ENCODE data around the gene GYPC.
"Not testable (repeated sequence)": the region's sequence is repeated elsewhere in the genome, so short reads cannot be mapped to it uniquely, and the experiment has no call there.

The GYPC gene

GRCh38 chr2:126715576-126716406 is 59.8 kb downstream of the GYPC start:
- Histone ChIP-seq H3K4me3 (ENCODE audit: low read length in 2 of 2) (no peak overlapping the region), H3K4me1 (ENCODE audit: control insufficient read depth in 2 of 2, insufficient read depth in 2 of 2, low read length in 2 of 2) (no peaks in the 10 kb centered on the region), H3K27ac (ENCODE audit: low read depth in 2 of 2, low read length in 2 of 2) (no peak overlapping the region), H3K36me3 (ENCODE audit: control insufficient read depth in 2 of 2, insufficient read depth in 2 of 2, low read length in 2 of 2) (no peaks in the 10 kb centered on the region), H3K9me3 (ENCODE audit: control insufficient read depth in 2 of 2, low read length in 2 of 2) (no peaks in the 10 kb centered on the region), H3K9ac (ENCODE audit: low read depth in 1 of 2, low read length in 2 of 2) (no peak overlapping the region), H3K27me3 (ENCODE audit: control insufficient read depth in 2 of 2, insufficient read depth in 2 of 2, low read length in 2 of 2) (no peaks in the 10 kb centered on the region)

DNA sequence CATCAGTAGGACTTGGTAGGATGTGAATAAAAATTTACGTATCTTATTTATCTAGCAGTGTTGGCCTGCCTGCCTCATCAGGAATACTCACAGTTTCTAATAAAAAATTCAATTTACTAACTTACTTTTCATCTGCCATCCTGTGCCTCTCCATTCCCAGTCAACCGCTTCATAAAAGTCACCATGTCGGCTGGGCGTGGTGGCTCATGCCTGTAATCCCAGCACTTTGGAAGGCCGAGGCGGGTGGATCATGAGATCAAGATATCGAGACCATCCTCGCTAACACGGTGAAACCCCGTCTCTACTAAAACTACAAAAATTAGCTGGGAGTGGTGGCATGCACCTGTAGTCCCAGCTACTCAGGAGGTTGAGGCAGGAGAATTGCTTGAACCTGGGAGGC is 61.3 kb downstream of the GYPC start:
- H3K36me3 ChIP-seq (ENCODE audit: control insufficient read depth in 2 of 2, insufficient read depth in 2 of 2, low read length in 2 of 2); H3K27ac ChIP-seq (ENCODE audit: low read depth in 2 of 2, low read length in 2 of 2); H3K9ac ChIP-seq (ENCODE audit: low read depth in 1 of 2, low read length in 2 of 2); H3K4me1 ChIP-seq (ENCODE audit: control insufficient read depth in 2 of 2, insufficient read depth in 2 of 2, low read length in 2 of 2); H3K27me3 ChIP-seq (ENCODE audit: control insufficient read depth in 2 of 2, insufficient read depth in 2 of 2, low read length in 2 of 2); H3K4me3 ChIP-seq (ENCODE audit: low read length in 2 of 2); H3K9me3 ChIP-seq (ENCODE audit: control insufficient read depth in 2 of 2, low read length in 2 of 2): not testable (repeated sequence)

- no peaks in the 10 kb centered on the region for H3K9me3 ChIP-seq (ENCODE audit: control insufficient read depth in 2 of 2, low read length in 2 of 2)
- H3K27ac ChIP-seq (ENCODE audit: low read depth in 2 of 2, low read length in 2 of 2) = no peak overlapping the region
- H3K4me1 ChIP-seq (ENCODE audit: control insufficient read depth in 2 of 2, insufficient read depth in 2 of 2, low read length in 2 of 2) = no peaks in the 10 kb centered on the region
- no peak overlapping the region for H3K9ac ChIP-seq (ENCODE audit: low read depth in 1 of 2, low read length in 2 of 2)
- no peak overlapping the region for H3K4me3 ChIP-seq (ENCODE audit: low read length in 2 of 2)
- no peaks in the 10 kb centered on the region for H3K27me3 ChIP-seq (ENCODE audit: control insufficient read depth in 2 of 2, insufficient read depth in 2 of 2, low read length in 2 of 2)
- no peaks in the 10 kb centered on the region for H3K36me3 ChIP-seq (ENCODE audit: control insufficient read depth in 2 of 2, insufficient read depth in 2 of 2, low read length in 2 of 2)
Measured at GRCh38 chr2:126717928-126718327, 62.0 kb downstream of the GYPC start.

DNA sequence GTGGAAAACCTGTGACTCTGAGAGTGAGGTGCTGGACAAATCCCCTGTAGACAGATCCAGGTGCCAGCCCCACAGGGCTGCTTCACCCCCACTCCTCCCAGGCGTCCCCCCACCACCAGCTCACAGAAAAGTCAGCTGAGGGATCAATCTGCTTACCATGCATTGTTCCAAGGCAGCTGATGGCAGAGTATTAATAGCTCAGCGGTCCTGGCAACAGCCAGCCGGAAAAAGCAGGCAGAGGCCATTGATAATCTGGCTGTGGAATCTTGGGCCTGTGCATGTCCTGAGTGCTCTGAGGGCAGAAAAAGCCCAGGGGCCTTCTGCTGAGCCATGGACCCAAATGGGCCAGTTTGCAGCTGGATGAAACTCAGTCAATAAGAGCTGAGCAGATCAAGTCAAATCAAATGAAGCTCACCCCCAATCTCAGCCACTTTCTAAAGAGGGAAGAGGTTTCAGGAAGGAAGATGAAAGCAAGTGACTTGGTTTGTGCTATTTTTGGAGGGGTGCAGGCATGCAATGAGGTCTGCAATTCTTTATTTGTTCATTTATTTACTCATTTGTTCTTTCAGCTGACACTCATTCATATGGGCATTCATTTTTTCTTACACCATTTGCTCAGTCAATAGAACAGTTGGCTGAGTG is 63.4 kb downstream of the GYPC start:
- Histone ChIP-seq H3K27ac (ENCODE audit: low read depth in 2 of 2, low read length in 2 of 2) (peak overlapping the region in 1 of 2 donors; percentile 9), H3K4me3 (ENCODE audit: low read length in 2 of 2) (no peak overlapping the region), H3K9ac (ENCODE audit: low read depth in 1 of 2, low read length in 2 of 2) (no peak overlapping the region), H3K9me3 (ENCODE audit: control insufficient read depth in 2 of 2, low read length in 2 of 2) (no peaks in the 10 kb centered on the region), H3K4me1 (ENCODE audit: control insufficient read depth in 2 of 2, insufficient read depth in 2 of 2, low read length in 2 of 2) (no peaks in the 10 kb centered on the region), H3K36me3 (ENCODE audit: control insufficient read depth in 2 of 2, insufficient read depth in 2 of 2, low read length in 2 of 2) (no peaks in the 10 kb centered on the region), H3K27me3 (ENCODE audit: control insufficient read depth in 2 of 2, insufficient read depth in 2 of 2, low read length in 2 of 2) (no peaks in the 10 kb centered on the region)

GRCh38 chr2:126719833-126720351 is 63.9 kb downstream of the GYPC start:
- H3K27ac ChIP-seq (ENCODE audit: low read depth in 2 of 2, low read length in 2 of 2) = no peak overlapping the region
- H3K27me3 ChIP-seq (ENCODE audit: control insufficient read depth in 2 of 2, insufficient read depth in 2 of 2, low read length in 2 of 2) = no peaks in the 10 kb centered on the region
- no peaks in the 10 kb centered on the region for H3K4me1 ChIP-seq (ENCODE audit: control insufficient read depth in 2 of 2, insufficient read depth in 2 of 2, low read length in 2 of 2)
- no peak overlapping the region for H3K9ac ChIP-seq (ENCODE audit: low read depth in 1 of 2, low read length in 2 of 2)
- H3K9me3 ChIP-seq (ENCODE audit: control insufficient read depth in 2 of 2, low read length in 2 of 2) = no peaks in the 10 kb centered on the region
- H3K36me3 ChIP-seq (ENCODE audit: control insufficient read depth in 2 of 2, insufficient read depth in 2 of 2, low read length in 2 of 2) = no peaks in the 10 kb centered on the region
- H3K4me3 ChIP-seq (ENCODE audit: low read length in 2 of 2) = no peak overlapping the region

DNA sequence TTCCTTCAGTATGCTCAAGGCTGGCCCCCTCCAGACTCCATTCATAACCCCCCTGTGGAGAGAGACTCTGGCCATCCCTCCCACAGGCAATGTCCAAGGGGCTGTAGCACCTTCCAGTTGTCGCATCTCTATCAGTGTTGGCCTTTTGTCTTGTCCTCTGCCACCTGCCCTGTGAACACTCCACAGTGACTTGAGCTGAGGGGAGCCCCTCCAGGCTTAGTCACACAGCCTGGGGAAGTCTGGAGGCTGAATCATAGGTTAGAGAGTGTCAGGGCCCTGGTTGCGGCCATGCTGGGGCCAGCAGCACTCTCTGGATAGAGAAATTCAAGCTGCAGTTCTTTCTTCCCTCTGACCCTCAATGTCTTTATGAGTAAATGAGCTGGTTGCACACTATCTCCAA is 64.7 kb downstream of the GYPC start:
- no peaks in the 10 kb centered on the region for H3K27me3 ChIP-seq (ENCODE audit: control insufficient read depth in 2 of 2, insufficient read depth in 2 of 2, low read length in 2 of 2)
- no peaks in the 10 kb centered on the region for H3K36me3 ChIP-seq (ENCODE audit: control insufficient read depth in 2 of 2, insufficient read depth in 2 of 2, low read length in 2 of 2)
- H3K4me3 ChIP-seq (ENCODE audit: low read length in 2 of 2) = no peak overlapping the region
- no peak overlapping the region for H3K9ac ChIP-seq (ENCODE audit: low read depth in 1 of 2, low read length in 2 of 2)
- no peaks in the 10 kb centered on the region for H3K9me3 ChIP-seq (ENCODE audit: control insufficient read depth in 2 of 2, low read length in 2 of 2)
- no peaks in the 10 kb centered on the region for H3K4me1 ChIP-seq (ENCODE audit: control insufficient read depth in 2 of 2, insufficient read depth in 2 of 2, low read length in 2 of 2)
- H3K27ac ChIP-seq (ENCODE audit: low read depth in 2 of 2, low read length in 2 of 2) = no peak overlapping the region

GRCh38 chr2:126722081-126722480 is 66.1 kb downstream of the GYPC start:
- H3K27ac ChIP-seq (ENCODE audit: low read depth in 2 of 2, low read length in 2 of 2) = no peak overlapping the region
- H3K9me3 ChIP-seq (ENCODE audit: control insufficient read depth in 2 of 2, low read length in 2 of 2) = no peaks in the 10 kb centered on the region
- H3K9ac ChIP-seq (ENCODE audit: low read depth in 1 of 2, low read length in 2 of 2) = no peak overlapping the region
- H3K36me3 ChIP-seq (ENCODE audit: control insufficient read depth in 2 of 2, insufficient read depth in 2 of 2, low read length in 2 of 2) = no peaks in the 10 kb centered on the region
- H3K4me1 ChIP-seq (ENCODE audit: control insufficient read depth in 2 of 2, insufficient read depth in 2 of 2, low read length in 2 of 2) = no peaks in the 10 kb centered on the region
- H3K27me3 ChIP-seq (ENCODE audit: control insufficient read depth in 2 of 2, insufficient read depth in 2 of 2, low read length in 2 of 2) = no peaks in the 10 kb centered on the region
- H3K4me3 ChIP-seq (ENCODE audit: low read length in 2 of 2) = no peak overlapping the region

GRCh38 chr2:126722546-126722945 is 66.6 kb downstream of the GYPC start:
- no peaks in the 10 kb centered on the region for H3K9me3 ChIP-seq (ENCODE audit: control insufficient read depth in 2 of 2, low read length in 2 of 2)
- H3K27ac ChIP-seq (ENCODE audit: low read depth in 2 of 2, low read length in 2 of 2) = no peak overlapping the region
- no peak overlapping the region for H3K4me3 ChIP-seq (ENCODE audit: low read length in 2 of 2)
- no peak overlapping the region for H3K9ac ChIP-seq (ENCODE audit: low read depth in 1 of 2, low read length in 2 of 2)
- H3K4me1 ChIP-seq (ENCODE audit: control insufficient read depth in 2 of 2, insufficient read depth in 2 of 2, low read length in 2 of 2) = no peaks in the 10 kb centered on the region
- no peaks in the 10 kb centered on the region for H3K27me3 ChIP-seq (ENCODE audit: control insufficient read depth in 2 of 2, insufficient read depth in 2 of 2, low read length in 2 of 2)
- H3K36me3 ChIP-seq (ENCODE audit: control insufficient read depth in 2 of 2, insufficient read depth in 2 of 2, low read length in 2 of 2) = no peaks in the 10 kb centered on the region

DNA sequence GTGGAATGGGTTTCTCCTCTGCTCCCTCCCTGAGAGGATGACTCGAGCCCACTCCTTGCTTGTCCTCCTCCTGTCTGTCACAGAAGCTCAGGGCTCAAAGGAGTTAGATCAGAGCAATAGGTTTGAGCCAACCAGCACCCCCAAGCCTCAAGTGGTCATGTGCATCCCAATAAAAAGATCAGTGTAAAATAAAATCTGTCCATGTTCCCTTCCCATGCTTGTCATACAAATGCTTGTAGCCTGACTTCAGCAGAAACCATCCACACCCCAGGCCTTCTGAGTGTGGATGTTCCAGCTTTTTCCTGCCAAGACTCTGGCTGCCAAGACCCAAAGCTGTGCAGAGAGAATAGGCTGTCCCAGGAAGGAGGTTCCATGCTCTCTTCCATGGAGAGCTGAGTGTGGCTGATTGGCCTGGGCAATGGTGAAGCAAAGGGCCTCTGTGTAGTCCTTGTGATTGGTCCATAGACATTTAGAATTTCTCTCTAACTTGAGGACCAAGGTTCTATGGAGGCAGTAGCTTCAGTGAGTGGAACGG is 67.4 kb downstream of the GYPC start:
- Histone ChIP-seq H3K4me1 (ENCODE audit: control insufficient read depth in 2 of 2, insufficient read depth in 2 of 2, low read length in 2 of 2) (no peaks in the 10 kb centered on the region), H3K27me3 (ENCODE audit: control insufficient read depth in 2 of 2, insufficient read depth in 2 of 2, low read length in 2 of 2) (no peaks in the 10 kb centered on the region), H3K36me3 (ENCODE audit: control insufficient read depth in 2 of 2, insufficient read depth in 2 of 2, low read length in 2 of 2) (no peaks in the 10 kb centered on the region), H3K9ac (ENCODE audit: low read depth in 1 of 2, low read length in 2 of 2) (no peak overlapping the region), H3K27ac (ENCODE audit: low read depth in 2 of 2, low read length in 2 of 2) (no peak overlapping the region), H3K4me3 (ENCODE audit: low read length in 2 of 2) (no peak overlapping the region), H3K9me3 (ENCODE audit: control insufficient read depth in 2 of 2, low read length in 2 of 2) (no peaks in the 10 kb centered on the region)

DNA sequence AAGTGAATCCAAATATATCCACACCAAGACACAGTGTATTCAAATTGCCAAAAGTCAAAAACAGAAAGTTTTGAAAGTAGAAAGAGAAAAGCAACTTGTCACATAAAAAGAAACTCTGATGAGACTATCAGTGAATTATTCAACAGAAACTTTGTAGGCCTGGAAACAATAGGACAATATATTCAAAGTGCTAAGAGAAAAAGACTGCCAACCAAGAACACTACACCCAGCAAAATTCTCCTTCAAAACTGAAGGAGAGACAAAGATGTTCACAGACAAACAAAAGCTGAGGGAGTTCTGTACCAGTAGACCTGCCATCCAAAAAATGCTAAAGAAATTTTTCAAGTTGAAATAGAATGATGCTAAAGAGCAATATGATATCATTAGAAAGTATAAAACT is 69.6 kb downstream of the GYPC start:
- H3K36me3 ChIP-seq (ENCODE audit: control insufficient read depth in 2 of 2, insufficient read depth in 2 of 2, low read length in 2 of 2) = no peaks in the 10 kb centered on the region
- H3K4me1 ChIP-seq (ENCODE audit: control insufficient read depth in 2 of 2, insufficient read depth in 2 of 2, low read length in 2 of 2) = no peaks in the 10 kb centered on the region

More for the DNA sequence above, 69.6 kb downstream of the GYPC start:
- no peak overlapping the region for H3K9ac ChIP-seq (ENCODE audit: low read depth in 1 of 2, low read length in 2 of 2)
- H3K9me3 ChIP-seq (ENCODE audit: control insufficient read depth in 2 of 2, low read length in 2 of 2) = no peaks in the 10 kb centered on the region
- no peaks in the 10 kb centered on the region for H3K27me3 ChIP-seq (ENCODE audit: control insufficient read depth in 2 of 2, insufficient read depth in 2 of 2, low read length in 2 of 2)
- no peak overlapping the region for H3K4me3 ChIP-seq (ENCODE audit: low read length in 2 of 2)
- no peak overlapping the region for H3K27ac ChIP-seq (ENCODE audit: low read depth in 2 of 2, low read length in 2 of 2)

Data from mucosa of rectum (tissue), 2 donors.